Central memory CD4-positive, alpha-beta T cell (primary cell): ENCODE results near the gene DPM1.

ENCODE experiments used
- DNase-seq: peaks from one replicate; pipeline ENCODE4 v3.0.0; 2022

Gene DPM1

DNA sequence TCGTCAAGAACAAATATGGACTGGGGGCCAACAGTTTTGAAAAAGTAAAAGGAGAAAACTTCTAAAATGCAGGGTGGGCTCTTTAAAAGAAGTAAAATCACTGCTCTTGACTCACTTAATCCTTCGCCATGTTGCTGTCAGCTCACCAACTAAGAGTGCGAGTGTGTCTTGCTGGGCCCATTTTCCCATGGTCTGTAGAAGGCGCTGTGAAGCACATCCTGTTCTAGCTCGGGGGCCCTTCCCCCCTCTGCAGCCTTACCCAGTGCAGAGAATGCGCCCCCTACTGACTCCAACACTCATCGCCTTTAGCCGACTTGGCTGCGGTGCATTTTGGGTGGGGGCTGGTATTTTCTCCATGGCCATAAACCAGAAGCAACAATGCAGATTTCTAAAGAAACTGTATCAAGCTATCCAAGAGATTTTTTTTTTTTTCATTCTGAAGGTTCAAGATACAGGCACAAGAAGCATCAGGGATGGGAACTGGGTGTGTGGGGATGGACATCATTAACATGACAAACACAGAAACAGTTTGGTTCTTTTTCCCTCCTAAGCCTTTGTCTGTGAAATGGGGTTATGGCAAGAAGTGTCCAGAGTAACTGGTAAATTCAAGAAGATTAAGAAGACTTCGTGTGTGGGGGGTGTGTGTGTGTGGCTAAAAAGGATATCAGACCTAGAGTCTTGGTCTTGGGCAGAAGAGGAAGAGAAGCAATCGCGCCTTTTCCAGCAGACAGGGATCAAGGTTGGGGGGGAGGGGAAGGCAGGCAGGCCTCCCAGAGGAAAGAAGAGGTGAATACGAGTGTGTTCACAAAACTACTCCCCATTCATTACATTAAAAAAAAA is 28.8 kb downstream of the DPM1 start:
- peak; percentile 92 for DNase-seq

- DNase-seq, result no peak
Measured at GRCh38 chr20:50928469-50928868, 29.9 kb downstream of the DPM1 start.

DNA sequence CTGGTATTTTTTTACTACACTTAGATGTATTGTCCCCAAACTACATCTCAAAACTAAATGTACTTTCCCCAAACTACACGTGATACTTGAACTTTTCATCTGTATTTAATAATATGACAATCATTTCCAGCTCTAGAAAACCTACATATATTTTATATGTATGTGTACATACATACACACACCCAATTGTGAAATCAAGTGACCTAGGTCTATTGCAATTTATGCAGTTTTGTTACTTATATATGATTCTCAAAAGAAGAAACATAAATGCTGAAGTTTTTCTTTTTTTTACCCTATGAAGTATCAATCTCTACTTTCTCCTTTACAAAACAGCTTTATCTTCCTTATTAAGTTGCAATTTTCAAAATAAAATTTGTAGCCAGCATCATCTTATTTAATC is 31.8 kb downstream of the DPM1 start:
- DNase-seq, result no peak

- DNase-seq, result no peak
Measured at GRCh38 chr20:50924261-50924920, 33.9 kb downstream of the DPM1 start.

DNA sequence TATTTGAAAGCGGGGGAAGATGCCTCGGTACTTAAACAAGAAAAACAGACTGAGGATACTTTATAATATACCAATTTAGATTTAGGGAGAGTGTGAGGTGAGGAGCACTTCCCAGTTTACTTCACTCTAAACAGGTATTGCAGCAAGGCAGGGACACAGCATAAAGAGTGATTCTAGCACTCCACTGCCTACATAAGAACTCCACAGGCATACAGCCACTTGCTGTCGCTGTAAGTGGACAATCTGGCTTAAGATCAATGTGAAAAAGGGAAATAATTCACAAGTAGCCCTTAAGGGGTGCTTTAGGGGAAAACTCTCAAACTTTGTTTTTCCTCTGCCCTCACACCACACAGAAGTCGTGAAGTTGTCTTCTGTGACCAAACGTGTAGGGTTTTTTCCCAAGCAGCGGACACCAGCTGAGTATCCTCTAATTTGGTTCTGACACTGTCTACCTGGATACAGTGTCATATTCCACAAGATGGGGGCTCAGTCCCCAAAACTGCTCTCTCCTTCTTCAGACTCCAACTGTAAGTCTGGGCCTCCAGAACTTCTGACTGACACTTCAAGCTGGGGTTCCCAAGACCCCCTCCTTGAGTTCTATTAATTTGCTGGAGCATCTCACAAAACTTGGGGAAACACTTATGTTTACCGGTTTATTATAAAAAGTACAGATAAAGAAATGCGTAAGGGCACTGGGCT is 36.4 kb downstream of the DPM1 start:
- DNase-seq, result no peak

GRCh38 chr20:50920997-50921396 is 37.3 kb downstream of the DPM1 start:
- no peak for DNase-seq

- no peak for DNase-seq
Measured at GRCh38 chr20:50919567-50919966, 38.8 kb downstream of the DPM1 start.

GRCh38 chr20:50918403-50918802 is 39.9 kb downstream of the DPM1 start:
- no peak for DNase-seq

DNA sequence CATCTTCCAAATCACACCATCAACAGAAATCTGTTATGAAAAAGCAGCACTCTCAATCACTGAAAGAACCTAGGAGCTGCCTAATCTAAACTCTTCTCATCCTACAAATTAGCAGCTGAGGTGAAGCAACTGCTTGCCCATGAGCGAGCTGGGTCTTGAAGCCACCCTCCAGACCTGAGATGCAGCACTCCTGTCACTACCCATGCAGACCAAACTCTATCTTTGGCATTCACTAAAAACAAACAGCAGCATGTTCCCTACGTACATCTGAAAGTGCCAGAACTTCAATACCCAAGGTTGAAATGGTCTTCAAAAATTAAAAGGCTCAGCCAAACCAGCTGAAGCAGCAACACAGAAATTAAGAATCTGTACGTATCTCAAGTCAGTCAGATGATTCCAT is 41.4 kb downstream of the DPM1 start:
- DNase-seq, result no peak

DNA sequence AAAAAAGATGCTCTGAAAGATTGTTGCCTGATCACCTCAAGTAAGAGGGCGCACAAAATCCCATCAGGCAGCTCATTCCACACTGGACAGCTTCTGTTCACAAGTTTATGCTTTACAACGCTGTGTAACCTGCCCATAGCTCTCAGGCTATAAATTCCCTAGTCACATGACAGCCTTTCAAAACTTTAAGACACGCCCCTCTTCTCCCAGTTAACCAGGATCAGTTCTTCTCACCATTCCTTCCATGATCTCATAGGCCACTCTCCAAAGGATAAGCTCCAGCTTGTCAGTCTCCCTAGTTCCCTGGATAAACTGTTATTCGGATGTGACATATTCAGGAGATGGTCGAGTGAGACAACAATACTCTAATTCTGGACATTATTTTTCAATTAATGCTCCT is 42.1 kb downstream of the DPM1 start:
- no peak for DNase-seq

- no peak for DNase-seq
Measured at GRCh38 chr20:50915424-50915823, 42.9 kb downstream of the DPM1 start.

GRCh38 chr20:50913690-50914375 is 44.5 kb downstream of the DPM1 start:
- DNase-seq, result no peak

- DNase-seq, result no peak
Measured at GRCh38 chr20:50911716-50912115, 46.6 kb downstream of the DPM1 start.

GRCh38 chr20:50911030-50911429 is 47.3 kb downstream of the DPM1 start:
- DNase-seq, result no peak

DNA sequence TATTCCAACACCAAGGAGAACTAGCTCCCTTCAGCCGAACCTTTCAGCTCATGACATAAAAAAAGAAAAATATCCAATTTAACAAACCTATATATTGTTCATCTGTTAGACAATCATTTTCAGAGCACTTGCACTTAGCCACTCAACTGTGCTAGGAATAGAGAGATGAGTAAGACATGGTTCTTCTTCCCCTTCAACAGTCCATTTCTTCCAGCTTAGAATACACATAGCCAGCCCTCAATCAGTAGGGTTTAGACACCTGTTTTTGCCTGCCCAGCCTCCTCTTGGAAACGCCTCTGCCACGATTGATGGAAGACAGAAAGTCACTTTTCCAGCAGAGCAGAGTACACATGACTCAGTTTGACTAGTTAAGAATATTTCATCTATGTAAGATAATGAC is 48.9 kb downstream of the DPM1 start:
- no peak for DNase-seq

- DNase-seq, result no peak
Measured at GRCh38 chr20:50904067-50904570, 54.2 kb downstream of the DPM1 start.

GRCh38 chr20:50903353-50904051 is 54.8 kb downstream of the DPM1 start:
- DNase-seq, result no peak

DNA sequence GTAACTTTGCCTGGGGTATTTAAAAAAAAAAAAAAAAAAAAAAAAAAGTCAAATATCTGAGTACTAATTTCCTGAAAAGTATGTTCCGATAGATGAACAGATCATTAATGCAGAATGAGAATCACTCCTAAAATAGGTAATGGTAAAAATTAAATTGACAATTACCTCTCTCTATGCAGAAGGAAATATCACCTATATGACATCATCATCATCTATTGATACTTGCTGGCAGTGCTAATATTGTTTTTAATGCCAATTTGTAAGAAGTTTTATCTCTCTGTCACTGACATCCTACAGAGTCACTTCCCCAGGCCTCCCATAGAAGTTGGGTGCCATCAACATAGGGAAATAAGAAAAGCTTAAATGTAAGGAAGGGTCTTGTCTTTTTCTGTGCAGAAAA is 57.0 kb downstream of the DPM1 start:
- DNase-seq, result no peak

- no peak for DNase-seq
Measured at GRCh38 chr20:50900261-50900660, 58.1 kb downstream of the DPM1 start.

GRCh38 chr20:50898475-50898874 is 59.9 kb downstream of the DPM1 start:
- no peak for DNase-seq

DNA sequence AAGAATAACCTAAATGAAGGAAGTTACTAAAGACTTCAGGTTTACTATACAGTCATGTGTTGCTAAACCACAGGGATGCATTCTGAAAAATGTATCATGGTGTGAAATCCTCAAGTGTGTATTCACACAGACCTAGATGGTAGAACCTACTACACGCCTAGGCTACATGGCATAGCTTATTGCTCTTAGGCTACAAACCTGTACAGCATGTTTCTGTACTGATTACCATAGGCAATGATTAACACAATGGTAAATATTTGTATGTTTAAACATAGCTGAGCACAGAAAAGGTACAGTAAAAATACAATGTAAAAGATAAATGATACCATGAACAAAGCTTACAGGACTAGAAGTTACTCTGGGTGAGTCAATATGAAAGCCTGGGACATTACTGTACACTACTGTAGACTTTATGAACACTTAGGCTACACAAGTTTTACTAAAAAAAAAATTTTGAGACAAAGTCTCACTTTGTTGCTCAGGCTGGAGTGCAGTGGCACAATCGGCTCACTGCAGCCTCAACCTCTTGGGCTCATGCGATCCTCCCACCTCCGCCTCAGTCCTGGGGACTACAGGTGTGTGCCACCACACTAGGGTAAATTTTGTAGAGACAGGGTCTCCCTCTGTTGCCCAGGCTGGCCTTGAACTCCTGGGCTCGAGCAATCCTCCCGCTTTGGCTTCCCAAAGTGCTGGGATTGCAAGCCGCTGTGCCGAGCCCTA is 63.1 kb downstream of the DPM1 start:
- no peak for DNase-seq

DNA sequence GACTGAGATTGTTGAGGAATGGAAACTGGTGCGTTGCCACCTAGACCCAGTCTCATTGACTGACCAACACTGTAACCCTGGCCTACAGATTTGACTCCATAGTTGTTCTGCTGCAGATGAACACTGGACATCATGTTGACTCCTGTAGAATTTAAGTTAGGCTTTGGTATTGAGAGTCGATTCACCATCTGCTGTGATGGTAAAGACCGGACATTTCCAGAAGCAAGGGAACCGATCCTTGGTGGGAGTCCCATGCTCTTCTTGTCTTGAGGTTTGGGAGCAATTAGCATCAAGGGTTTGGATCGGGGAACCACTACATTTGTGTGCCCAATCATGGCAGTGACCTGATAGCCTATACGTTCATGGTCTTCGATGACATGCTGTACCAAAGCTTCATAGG is 64.7 kb downstream of the DPM1 start:
- no peak for DNase-seq
